Left renal pelvis (tissue), 4 donors: Measurements from ENCODE around the gene UBASH3B. TPM values are rescaled to one million over a fixed set of nuclear protein-coding genes. Genes with fewer than 3 reads are reported as not detected.

ENCODE experiments used
- DNase-seq, 4 donors: peaks; one replicate each; pipeline ENCODE4 v3.0.0-alpha.2; 2013; ENCODE audit warnings: low read depth in 4 of 4, low spot score in 3 of 4
- polyA plus RNA-seq, 4 donors: library from polyadenylated mRNA; unstranded; fragments of 120-200 nt; gene quantifications; one replicate each; pipeline ENCODE4 v1.2.1, GENCODE V29; 2013; ENCODE audit not compliant: insufficient read length in 4 of 4

Gene UBASH3B
- polyA plus RNA-seq, 4 donors: 5.3 to 9.1 (median 7.6) TPM

GRCh38 chr11:122705396-122705795 is 49.9 kb downstream of the UBASH3B start:
- DNase-seq: no peak

GRCh38 chr11:122706291-122707088 is 51.0 kb downstream of the UBASH3B start:
- no peak for DNase-seq

- DNase-seq: no peak
Observed at GRCh38 chr11:122707111-122707510, 51.6 kb downstream of the UBASH3B start.

- no peak for DNase-seq
Observed at GRCh38 chr11:122707901-122708300, 52.4 kb downstream of the UBASH3B start.

- DNase-seq: no peak
Observed at GRCh38 chr11:122709039-122709760, 53.7 kb downstream of the UBASH3B start.

GRCh38 chr11:122711362-122711761 is 55.8 kb downstream of the UBASH3B start:
- DNase-seq: no peak

GRCh38 chr11:122711831-122712381 is 56.4 kb downstream of the UBASH3B start:
- peak in 2 of 4 donors; percentile 55 to 64 for DNase-seq

GRCh38 chr11:122714004-122714403 is 58.5 kb downstream of the UBASH3B start:
- DNase-seq: no peak

GRCh38 chr11:122714484-122714883 is 59.0 kb downstream of the UBASH3B start:
- DNase-seq: no peak

- no peak for DNase-seq
Observed at GRCh38 chr11:122715548-122716440, 60.3 kb downstream of the UBASH3B start.

GRCh38 chr11:122717264-122717867 is 61.8 kb downstream of the UBASH3B start:
- DNase-seq: no peak

GRCh38 chr11:122720107-122720881 is 64.8 kb downstream of the UBASH3B start:
- no peak for DNase-seq

- no peak for DNase-seq
Observed at GRCh38 chr11:122721201-122721963, 65.9 kb downstream of the UBASH3B start.

GRCh38 chr11:122721964-122722266 is 66.4 kb downstream of the UBASH3B start:
- no peak for DNase-seq

- DNase-seq: no peak
Observed at GRCh38 chr11:122723106-122723505, 67.6 kb downstream of the UBASH3B start.

GRCh38 chr11:122723576-122723975 is 68.1 kb downstream of the UBASH3B start:
- no peak for DNase-seq

GRCh38 chr11:122724520-122724919 is 69.0 kb downstream of the UBASH3B start:
- no peak for DNase-seq

GRCh38 chr11:122726028-122726427 is 70.5 kb downstream of the UBASH3B start:
- DNase-seq: no peak
